GM18526 (cell line): ENCODE data around the gene GARIN3.

Experiments used
- POLR2A ChIP-seq: IDR thresholded peaks from 3 replicates; pipeline ENCODE4 v1.6.1; 2011; ENCODE audit not compliant: insufficient read length; ENCODE audit errors: extremely low read depth

The GARIN3 gene

GRCh38 chr5:157166214-157167213 is at the start of gene GARIN3:
GARIN3 (minus strand) TSS chr5:157166264; CDS start chr5:157166168, 96 bp downstream.
- no peak for TF ChIP-seq POLR2A

DNA sequence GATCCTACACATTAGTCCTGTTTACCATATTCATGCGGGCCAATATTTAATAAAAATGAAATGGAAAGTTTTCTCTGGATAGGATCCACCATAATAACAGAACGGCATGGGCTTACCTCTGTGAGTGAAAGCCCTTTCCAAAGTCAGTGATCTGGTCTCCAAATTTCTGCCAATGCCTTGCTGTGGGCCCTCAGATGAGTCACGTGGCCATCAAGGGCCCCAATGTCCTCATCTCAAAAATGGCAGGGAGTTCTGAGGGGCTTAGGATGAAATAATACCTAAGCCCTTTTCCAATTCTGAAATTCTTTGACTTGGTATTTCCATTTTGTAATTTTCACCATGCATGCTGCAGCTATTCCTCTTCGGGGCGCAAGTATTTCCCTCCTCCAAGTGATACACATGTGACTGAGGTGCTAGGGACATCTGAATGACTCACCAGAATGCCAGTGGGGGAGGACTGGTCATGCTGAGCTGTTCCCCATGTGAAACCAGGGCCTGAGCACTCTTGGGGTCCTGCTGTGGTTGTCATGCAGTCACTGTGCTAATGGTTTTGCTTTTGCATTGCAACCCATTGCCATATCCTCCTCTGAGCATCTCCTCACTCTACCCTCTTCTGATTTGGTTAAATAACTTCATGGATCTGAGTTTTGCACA is 49.6 kb upstream of the GARIN3 start:
- no peak for TF ChIP-seq POLR2A

DNA sequence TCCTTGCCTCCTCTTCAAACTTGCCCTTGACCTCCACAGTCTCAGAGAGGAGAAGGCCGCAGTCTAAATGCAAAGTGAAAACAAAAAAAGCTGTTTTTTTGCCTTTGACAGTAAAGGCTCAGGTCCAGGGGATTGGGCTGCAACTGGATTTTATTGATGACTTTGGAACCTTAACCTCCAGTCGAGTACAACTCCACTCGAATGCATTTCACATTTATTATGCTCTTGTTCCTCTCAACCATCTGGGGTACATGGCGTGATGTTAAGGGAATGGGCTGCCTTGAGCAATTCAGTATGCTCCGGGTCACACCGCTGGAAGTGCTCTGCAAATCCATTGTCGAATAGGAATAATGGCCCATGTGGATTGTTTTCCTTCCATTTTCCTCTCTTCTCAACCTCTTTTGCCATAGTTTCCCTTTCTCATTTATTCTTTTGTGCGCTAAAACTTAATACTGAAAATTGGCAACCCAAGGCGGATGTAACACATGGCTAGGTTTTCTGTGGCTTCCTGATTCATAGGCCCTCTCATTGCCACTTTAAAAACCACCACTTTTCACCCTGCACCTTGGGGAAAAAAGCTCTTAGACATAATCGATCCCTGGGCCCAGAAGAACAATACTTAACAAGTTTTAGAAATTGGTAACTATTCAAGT is 48.9 kb upstream of the GARIN3 start:
- TF ChIP-seq POLR2A = no peak

- no peak for TF ChIP-seq POLR2A
Observed at GRCh38 chr5:157214415-157214814, 48.4 kb upstream of the GARIN3 start.

DNA sequence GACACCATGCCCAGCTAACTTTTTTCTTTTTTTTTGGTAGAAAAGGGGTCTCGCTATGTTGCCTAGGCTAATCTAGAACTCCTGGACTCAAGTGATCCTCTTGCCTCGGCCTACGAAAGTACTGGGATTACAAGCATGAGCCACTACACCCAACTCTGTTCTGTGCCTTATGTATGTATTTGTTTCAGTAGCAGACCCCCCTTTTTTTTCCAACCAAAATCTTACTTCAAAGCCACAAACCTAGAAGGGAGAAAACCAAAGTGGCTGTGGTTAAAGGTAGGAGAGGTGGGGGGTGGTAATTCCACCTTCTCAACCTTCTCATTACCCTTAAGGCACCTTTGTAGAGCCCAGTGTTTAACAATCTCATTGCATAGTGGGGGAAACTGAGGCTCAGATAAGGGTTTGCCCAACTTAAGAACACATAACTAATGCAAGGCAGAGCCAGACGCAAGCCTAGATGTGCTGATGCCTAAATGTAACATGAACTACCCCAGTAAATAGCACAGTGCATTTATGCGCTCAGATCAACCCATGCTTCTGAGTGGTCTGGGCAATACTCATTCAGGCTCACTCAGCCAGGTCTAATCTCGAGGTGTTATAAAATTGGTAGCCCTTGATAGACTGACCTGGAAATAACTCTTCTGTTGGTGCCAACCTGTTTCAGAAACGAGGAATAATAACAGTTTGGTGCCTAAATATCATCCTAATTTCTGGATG is 47.6 kb upstream of the GARIN3 start:
- no peak for TF ChIP-seq POLR2A

DNA sequence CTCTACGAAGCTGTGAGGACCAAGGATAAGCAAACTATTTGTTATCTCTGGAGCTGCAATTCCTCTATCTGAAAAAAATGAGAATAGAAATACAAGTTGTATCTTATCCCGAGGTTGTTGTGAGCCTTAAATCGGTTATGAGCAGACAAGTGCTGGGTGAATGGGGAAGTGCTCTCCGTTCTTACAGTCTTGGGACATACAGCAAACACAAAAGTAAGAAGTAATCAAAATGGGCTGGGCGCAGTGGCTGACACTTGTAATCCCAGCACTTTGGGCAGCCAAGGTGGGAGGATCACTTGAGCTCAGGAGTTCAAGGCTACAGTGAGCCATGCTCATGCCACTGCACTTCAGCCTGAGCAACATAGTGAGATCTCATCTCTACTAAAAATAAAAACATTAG is 46.2 kb upstream of the GARIN3 start:
- no peak for TF ChIP-seq POLR2A

- TF ChIP-seq POLR2A = no peak
Observed at GRCh38 chr5:157205708-157206107, 39.6 kb upstream of the GARIN3 start.

- TF ChIP-seq POLR2A = no peak
Observed at GRCh38 chr5:157204765-157205164, 38.7 kb upstream of the GARIN3 start.

DNA sequence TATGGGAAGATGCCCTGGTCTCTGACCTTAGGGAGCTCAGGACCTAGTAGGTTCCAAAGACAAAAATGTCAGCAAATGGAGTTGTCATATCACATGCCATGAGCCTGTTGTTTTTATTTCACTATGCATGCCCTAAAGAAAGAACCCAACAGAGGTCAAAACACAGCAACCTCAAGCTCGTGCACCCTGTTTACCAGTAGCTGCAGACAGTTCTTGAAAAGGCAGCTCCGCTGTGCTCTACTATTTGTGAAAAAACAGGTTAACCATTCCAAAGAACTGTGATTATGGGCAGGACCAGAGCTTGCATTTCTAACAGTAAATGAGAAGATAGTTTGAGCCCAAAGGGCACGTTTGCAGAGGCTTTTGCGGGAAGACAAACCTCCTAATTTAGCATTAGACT is 37.4 kb upstream of the GARIN3 start:
- TF ChIP-seq POLR2A = no peak

- TF ChIP-seq POLR2A = no peak
Observed at GRCh38 chr5:157201857-157202256, 35.8 kb upstream of the GARIN3 start.

DNA sequence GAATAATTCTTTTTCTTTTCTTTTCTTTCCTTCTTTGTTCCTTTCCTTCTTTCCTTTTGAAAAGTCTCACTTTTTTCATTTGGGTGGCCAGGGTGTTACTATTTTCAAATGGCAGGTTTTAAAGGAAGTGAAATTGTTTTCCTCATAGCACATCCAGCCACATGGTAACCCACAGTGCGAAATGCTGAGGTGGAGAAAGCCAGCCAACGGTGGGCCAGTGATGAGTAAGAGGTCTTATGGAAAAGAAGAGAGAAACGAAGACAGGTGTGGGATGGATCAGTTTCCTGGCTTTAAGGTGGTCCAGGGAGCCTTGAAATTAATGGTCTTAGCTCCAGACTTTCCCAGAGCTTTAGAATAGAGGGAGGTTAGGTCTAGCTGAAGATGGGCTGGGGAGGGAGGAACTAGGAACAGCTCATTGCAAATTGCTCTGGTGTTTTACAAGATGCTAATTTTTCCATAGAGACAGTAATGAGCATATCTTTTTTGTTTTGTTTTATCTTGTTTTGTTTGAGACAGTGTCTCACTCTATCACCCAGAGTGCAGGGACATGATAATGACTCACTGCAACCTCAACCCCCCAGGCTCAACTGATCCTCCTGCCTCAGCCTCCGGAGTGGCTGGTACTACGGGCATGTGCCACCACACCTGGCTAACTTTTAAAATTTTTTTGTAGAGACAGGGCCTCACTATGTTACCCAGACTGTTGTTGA is 32.4 kb upstream of the GARIN3 start:
- no peak for TF ChIP-seq POLR2A

DNA sequence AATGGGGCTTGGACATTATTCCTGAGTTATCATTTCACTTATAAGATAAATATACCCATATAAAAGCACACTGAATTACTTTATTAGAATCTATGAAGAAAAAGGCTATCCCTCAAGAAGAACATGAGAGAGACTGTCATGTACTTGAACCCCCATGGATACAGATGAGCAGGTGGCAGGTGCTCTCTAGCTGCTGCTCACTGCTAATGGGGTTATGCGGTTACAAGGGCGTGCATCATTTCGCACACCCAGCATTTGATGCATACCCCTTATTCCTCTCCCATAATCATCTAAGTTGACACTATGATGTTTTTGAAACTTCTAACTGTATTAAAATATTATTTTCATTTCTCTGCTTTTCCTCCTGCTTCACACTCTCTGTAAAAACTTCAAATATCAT is 31.0 kb upstream of the GARIN3 start:
- no peak for TF ChIP-seq POLR2A

DNA sequence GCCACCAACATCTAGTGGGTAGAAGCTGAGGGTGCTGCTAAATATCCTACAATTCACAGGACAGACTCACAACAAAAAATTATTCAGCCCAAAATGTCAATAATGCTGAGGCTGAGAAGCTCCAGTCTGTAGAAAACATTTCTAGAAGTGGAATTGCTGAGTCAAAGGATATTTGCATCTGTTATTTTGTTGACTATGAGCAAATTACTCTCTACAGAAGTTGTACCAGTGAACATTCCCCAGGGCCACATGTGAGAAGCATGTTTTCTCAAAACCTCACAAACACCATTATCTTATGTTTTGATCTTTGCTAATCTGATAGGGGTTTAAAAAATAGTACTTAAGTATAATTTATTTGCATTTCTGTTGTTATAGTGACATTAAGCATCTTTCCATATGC is 30.0 kb upstream of the GARIN3 start:
- TF ChIP-seq POLR2A = no peak

GRCh38 chr5:157193699-157194424 is 27.8 kb upstream of the GARIN3 start:
- no peak for TF ChIP-seq POLR2A
